Neuronal stem cell (in vitro differentiated cells): ENCODE results near the gene FHIT.

ENCODE experiments used
- DNase-seq: peaks from one replicate; pipeline ENCODE4 v3.0.0-alpha.2; 2013; ENCODE audit warnings: low spot score
- H2AFZ ChIP-seq: one replicate; pipeline ENCODE4 v1.6.1; 2013; ENCODE audit warnings: mild to moderate bottlenecking, low read length, inconsistent platforms
- H2AK5ac ChIP-seq: 2 replicates; pipeline ENCODE4 v1.6.1; 2013; ENCODE audit warnings: low read depth, mild to moderate bottlenecking, inconsistent platforms, low read length, moderate library complexity, mixed read lengths
- H2BK120ac ChIP-seq: 2 replicates; pipeline ENCODE4 v1.6.1; 2013; ENCODE audit warnings: low read depth, mild to moderate bottlenecking, inconsistent platforms, low read length, moderate library complexity, mixed read lengths
- H2BK12ac ChIP-seq: one replicate; pipeline ENCODE4 v1.6.1; 2013; ENCODE audit warnings: low read length, inconsistent platforms
- H2BK15ac ChIP-seq: 2 replicates; pipeline ENCODE4 v1.6.1; 2013; ENCODE audit warnings: mild to moderate bottlenecking, low read length, inconsistent platforms, mixed read lengths
- H2BK5ac ChIP-seq: one replicate; pipeline ENCODE4 v1.6.1; 2013; ENCODE audit warnings: inconsistent platforms, mild to moderate bottlenecking, low read length, moderate library complexity
- H3K14ac ChIP-seq: one replicate; pipeline ENCODE4 v1.6.1; 2013; ENCODE audit warnings: low read length, inconsistent platforms
- H3K18ac ChIP-seq: 2 replicates; pipeline ENCODE4 v1.6.1; 2013; ENCODE audit warnings: low read length, inconsistent platforms
- H3K23ac ChIP-seq: 2 replicates; pipeline ENCODE4 v1.6.1; 2013; ENCODE audit warnings: low read depth, mild to moderate bottlenecking, mixed read lengths, low read length, inconsistent platforms; ENCODE audit not compliant: poor library complexity
- H3K27ac ChIP-seq: replicated peaks from 3 replicates; pipeline ENCODE4 v1.5.1; 2013; ENCODE audit warnings: low read length, inconsistent platforms
- H3K27me3 ChIP-seq, 3 experiments: 2 replicates each; pipeline ENCODE4 v1.6.1; 2013; ENCODE audit warnings: low read length in 3 of 3, mild to moderate bottlenecking in 2 of 3, inconsistent platforms in 1 of 3, low read depth in 1 of 3, mixed read lengths in 1 of 3, moderate library complexity in 1 of 3; ENCODE audit not compliant: control insufficient read depth in 3 of 3, insufficient read depth in 3 of 3
- H3K36me3 ChIP-seq, 2 donors: replicated peaks in 1 of 2; 2 replicates each; pipeline ENCODE4 v1.6.1; 2013; ENCODE audit warnings: low read length in 2 of 2; ENCODE audit not compliant: control insufficient read depth in 2 of 2, insufficient read depth in 2 of 2
- H3K4ac ChIP-seq: 2 replicates; pipeline ENCODE4 v1.6.1; 2013; ENCODE audit warnings: inconsistent platforms, mild to moderate bottlenecking, low read length, moderate library complexity
- H3K4me1 ChIP-seq, 2 donors: 1 replicate in 1 of 2; 2 replicates in 1 of 2; pipeline ENCODE4 v1.6.1; 2013; ENCODE audit warnings: low read length in 2 of 2, low read depth in 1 of 2; ENCODE audit not compliant: control insufficient read depth in 2 of 2, insufficient read depth in 1 of 2
- H3K4me2 ChIP-seq: one replicate; pipeline ENCODE4 v1.6.1; 2013; ENCODE audit warnings: mild to moderate bottlenecking, low read length, inconsistent platforms; ENCODE audit not compliant: insufficient read depth, poor library complexity, severe bottlenecking
- H3K4me3 ChIP-seq, 2 donors: 2 replicates each; pipeline ENCODE4 v1.5.1; 2013; ENCODE audit warnings: low read length in 2 of 2, mild to moderate bottlenecking in 2 of 2, inconsistent platforms in 1 of 2, moderate library complexity in 1 of 2
- H3K79me1 ChIP-seq: one replicate; pipeline ENCODE4 v1.6.1; 2013; ENCODE audit warnings: low read depth, mild to moderate bottlenecking, inconsistent platforms, low read length, moderate library complexity
- H3K9ac ChIP-seq: one replicate; pipeline ENCODE4 v1.6.1; 2013; ENCODE audit warnings: mild to moderate bottlenecking, low read depth, low read length, inconsistent platforms; ENCODE audit not compliant: poor library complexity
- H3K9me3 ChIP-seq, 2 donors: replicated peaks in 1 of 2; 2 replicates each; pipeline versions ENCODE3 to v1.6.1; 2013; ENCODE audit warnings: low read length in 2 of 2, mild to moderate bottlenecking in 2 of 2, inconsistent platforms in 1 of 2, low read depth in 1 of 2, mixed read lengths in 1 of 2, moderate library complexity in 1 of 2; ENCODE audit not compliant: control insufficient read depth in 2 of 2, insufficient read depth in 1 of 2
- H4K8ac ChIP-seq: one replicate; pipeline ENCODE4 v1.6.1; 2013; ENCODE audit warnings: low read depth, mild to moderate bottlenecking, inconsistent platforms, low read length, moderate library complexity
- H4K91ac ChIP-seq: one replicate; pipeline ENCODE4 v1.6.1; 2013; ENCODE audit warnings: low read length, low read depth, mild to moderate bottlenecking, inconsistent platforms; ENCODE audit not compliant: poor library complexity
- WGBS, 2 donors: extraction: QIAGEN DNeasy Blood & Tissue Kit; methylation state at CpG; one replicate each; pipeline ENCODE4 v1.1.7; 2013; ENCODE audit warnings: missing lambda C conversion rate in 2 of 2, mixed read lengths in 1 of 2; ENCODE audit not compliant: insufficient read length in 2 of 2, insufficient replicate concordance in 1 of 2; ENCODE audit errors: extremely low coverage in 2 of 2; 5-methylcytosine and 5-hydroxymethylcytosine counted together

Gene FHIT

DNA sequence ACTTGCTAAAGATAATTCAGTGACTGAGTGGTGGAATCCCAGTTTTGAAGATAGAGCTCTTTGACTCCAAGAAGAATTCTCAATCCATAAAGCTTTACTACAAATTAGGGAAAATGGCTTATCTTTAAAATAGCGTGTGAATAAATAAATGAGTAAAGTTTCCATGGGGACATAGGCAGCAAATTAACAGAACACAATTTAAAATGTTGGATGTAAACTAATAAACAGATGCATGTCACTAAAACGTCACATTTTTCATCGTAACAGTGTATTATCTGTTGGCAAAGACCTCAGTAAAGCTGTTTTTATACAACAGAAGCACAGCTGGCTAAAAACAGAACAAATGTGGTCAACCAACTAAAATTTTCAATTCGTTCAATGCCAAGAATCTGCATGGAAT lies 1287.6 kb downstream of the FHIT start:
- no CpG with 5 or more reads among the region's 4 CpGs for WGBS, 2 donors
- no peak overlapping the region for H3K4ac ChIP-seq
- no peak for DNase-seq

DNA sequence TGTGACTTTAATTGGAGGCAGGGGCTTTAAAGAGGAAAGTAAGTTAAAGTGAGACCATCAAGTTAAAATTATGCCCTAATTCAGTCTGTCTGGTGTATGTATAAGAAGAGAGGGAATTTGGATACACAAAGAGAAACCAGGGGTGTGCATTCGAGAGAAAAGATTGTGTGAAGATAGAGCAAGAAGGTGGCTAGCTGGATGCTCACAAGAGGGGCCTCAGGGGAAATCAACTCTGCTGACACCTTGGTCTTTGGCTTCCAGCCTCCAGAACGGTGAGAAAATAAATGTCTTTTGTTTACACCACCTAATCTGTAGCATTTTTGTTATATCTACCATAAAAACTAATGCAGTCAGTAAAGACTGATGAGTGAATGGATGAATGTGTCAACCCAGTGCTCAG lies 1294.1 kb downstream of the FHIT start:
- Histone ChIP-seq H3K18ac (no peak overlapping the region), H3K4me3 (no peak overlapping the region), H2BK15ac (no peak overlapping the region), H3K9ac (no peak overlapping the region), H3K23ac (no peak overlapping the region), H3K4ac (no peak overlapping the region), H4K8ac (no peak overlapping the region), H3K27ac (no peak overlapping the region), H2BK12ac (no peak overlapping the region), H3K4me2 (no peak overlapping the region), H3K27me3 (no peaks in the 10 kb centered on the region), H4K91ac (no peak overlapping the region), H2BK5ac (no peak overlapping the region), H3K14ac (no peak overlapping the region), H3K36me3 (no peaks in the 10 kb centered on the region), H3K79me1 (no peaks in the 10 kb centered on the region), H3K4me1 (no peaks in the 10 kb centered on the region), H2BK120ac (no peak overlapping the region), H3K9me3 (no peaks in the 10 kb centered on the region), H2AFZ (no peak overlapping the region), H2AK5ac (no peak overlapping the region)
- no CpG with 5 or more reads among the region's 2 CpGs for WGBS, 2 donors
- no peak for DNase-seq

More for the DNA sequence above, 1287.6 kb downstream of the FHIT start:
- no peaks in the 10 kb centered on the region for H3K36me3 ChIP-seq
- H3K27me3 ChIP-seq: no peaks in the 10 kb centered on the region
- no peak overlapping the region for H3K14ac ChIP-seq
- no peak overlapping the region for H4K91ac ChIP-seq
- H3K9me3 ChIP-seq: no peaks in the 10 kb centered on the region
- no peak overlapping the region for H4K8ac ChIP-seq
- no peak overlapping the region for H2BK120ac ChIP-seq
- H3K23ac ChIP-seq: no peak overlapping the region
- H2AFZ ChIP-seq: no peak overlapping the region
- H3K18ac ChIP-seq: no peak overlapping the region
- H3K4me3 ChIP-seq: no peak overlapping the region
- no peaks in the 10 kb centered on the region for H3K79me1 ChIP-seq
- no peak overlapping the region for H2BK12ac ChIP-seq
- H3K9ac ChIP-seq: no peak overlapping the region
- H3K4me2 ChIP-seq: no peak overlapping the region
- H2BK5ac ChIP-seq: no peak overlapping the region
- no peak overlapping the region for H2AK5ac ChIP-seq
- no peaks in the 10 kb centered on the region for H3K4me1 ChIP-seq
- no peak overlapping the region for H2BK15ac ChIP-seq
- H3K27ac ChIP-seq: no peak overlapping the region

DNA sequence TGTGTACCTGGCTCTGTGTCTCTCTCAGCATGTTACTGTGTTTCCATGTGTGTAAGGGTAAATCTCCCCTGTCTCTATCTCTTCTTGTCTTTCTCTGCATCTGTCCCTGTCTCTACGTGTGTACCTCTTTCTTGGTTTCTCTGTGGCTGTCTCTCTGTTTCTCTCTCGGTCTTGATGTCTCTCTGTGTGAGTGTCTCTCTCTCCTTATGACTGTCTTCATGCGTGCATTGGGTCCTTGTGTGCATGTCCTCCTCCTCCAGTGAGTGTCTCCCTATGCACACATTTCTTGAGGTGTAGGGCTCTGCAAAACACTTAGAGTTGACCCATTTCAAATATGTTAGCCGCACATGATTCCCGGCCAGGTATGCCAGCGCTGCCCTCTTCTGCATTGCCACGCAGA lies 1298.1 kb downstream of the FHIT start:
- no peak overlapping the region for H2BK12ac ChIP-seq
- no peak for DNase-seq
- no peaks in the 10 kb centered on the region for H3K36me3 ChIP-seq
- H3K4me1 ChIP-seq: no peaks in the 10 kb centered on the region
- no peak overlapping the region for H3K4me2 ChIP-seq
- no CpG with 5 or more reads among the region's 7 CpGs for WGBS, 2 donors
- H2BK15ac ChIP-seq: no peak overlapping the region
- peak overlapping the region; percentile 81 for H4K91ac ChIP-seq
- H2AFZ ChIP-seq: no peak overlapping the region
- no peaks in the 10 kb centered on the region for H3K27me3 ChIP-seq
- H3K9ac ChIP-seq: no peak overlapping the region
- no peak overlapping the region for H3K18ac ChIP-seq
- H2AK5ac ChIP-seq: no peak overlapping the region
- H2BK120ac ChIP-seq: no peak overlapping the region
- H3K23ac ChIP-seq: no peak overlapping the region
- H3K9me3 ChIP-seq: no peaks in the 10 kb centered on the region
- no peak overlapping the region for H4K8ac ChIP-seq
- H3K79me1 ChIP-seq: no peaks in the 10 kb centered on the region
- no peak overlapping the region for H3K14ac ChIP-seq
- no peak overlapping the region for H3K4me3 ChIP-seq
- H2BK5ac ChIP-seq: no peak overlapping the region
- no peak overlapping the region for H3K27ac ChIP-seq
- H3K4ac ChIP-seq: no peak overlapping the region

DNA sequence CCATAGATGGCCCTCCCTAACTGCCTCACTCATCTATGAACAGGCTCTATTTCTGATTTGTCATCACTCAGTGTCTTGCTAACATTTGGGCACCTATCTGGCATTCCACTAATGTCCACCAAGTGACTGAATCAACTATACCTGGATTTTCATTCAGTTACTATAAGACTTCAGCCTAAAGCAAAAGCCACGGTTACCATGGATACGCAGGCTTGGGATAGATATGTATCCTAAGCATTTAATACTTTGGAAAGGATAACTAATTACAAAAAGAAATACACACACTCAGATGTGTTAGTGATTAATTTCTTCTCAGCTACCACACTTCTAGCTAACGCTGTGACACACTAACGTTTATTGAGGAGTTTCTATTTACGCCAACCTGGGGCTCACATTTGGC lies 1301.9 kb downstream of the FHIT start:
- no peak overlapping the region for H3K14ac ChIP-seq

More for the DNA sequence above, 1301.9 kb downstream of the FHIT start:
- Histone ChIP-seq H2BK5ac (no peak overlapping the region), H3K4ac (no peak overlapping the region), H4K8ac (no peak overlapping the region), H3K9me3 (no peaks in the 10 kb centered on the region), H3K4me3 (no peak overlapping the region), H3K23ac (no peak overlapping the region), H3K27ac (no peak overlapping the region), H3K18ac (no peak overlapping the region), H4K91ac (no peak overlapping the region), H2AK5ac (no peak overlapping the region), H3K27me3 (no peaks in the 10 kb centered on the region), H3K4me2 (no peak overlapping the region), H3K9ac (no peak overlapping the region), H2BK12ac (no peak overlapping the region), H2BK15ac (no peak overlapping the region), H2AFZ (no peak overlapping the region), H2BK120ac (no peak overlapping the region), H3K79me1 (no peaks in the 10 kb centered on the region), H3K4me1 (no peaks in the 10 kb centered on the region), H3K36me3 (no peaks in the 10 kb centered on the region)
- DNase-seq: no peak
- no CpG with 5 or more reads among the region's 5 CpGs for WGBS, 2 donors
